Activated CD8-positive, alpha-beta memory T cell treated with anti-CD3 and anti-CD28 coated beads, Interleukin-2, amount 50 U/mL, for 1 hour (primary cell): Measurements from ENCODE around the gene USP54.
"Not testable (repeated sequence)": the region's sequence is repeated elsewhere in the genome, so short reads cannot be mapped to it uniquely, and the experiment has no call there.

Experiments used
- DNase-seq: peaks from one replicate; pipeline ENCODE4 v3.0.0-alpha.2; 2020; ENCODE audit errors: extremely low read depth

Gene USP54

GRCh38 chr10:73590881-73591799 lies at the start of gene USP54:
Gene USP54, minus strand, starts transcription at chr10:73591342. Its CDS starts 15,684 bp downstream, at chr10:73575658.
- DNase-seq, result no peak

- no peak for DNase-seq
Observed at GRCh38 chr10:73639286-73639685, 48.1 kb upstream of the USP54 start.

GRCh38 chr10:73635781-73636180 lies 44.6 kb upstream of the USP54 start:
- DNase-seq, result no peak

GRCh38 chr10:73634421-73634820 lies 43.3 kb upstream of the USP54 start:
- no peak for DNase-seq

GRCh38 chr10:73629165-73629564 lies 38.0 kb upstream of the USP54 start:
- DNase-seq, result no peak

- no peak for DNase-seq
Observed at GRCh38 chr10:73628405-73628804, 37.3 kb upstream of the USP54 start.

GRCh38 chr10:73627300-73627699 lies 36.2 kb upstream of the USP54 start:
- DNase-seq, result no peak

- DNase-seq, result peak; percentile 87
Observed at GRCh38 chr10:73625884-73626752, 35.0 kb upstream of the USP54 start.

- no peak for DNase-seq
Observed at GRCh38 chr10:73625004-73625883, 34.1 kb upstream of the USP54 start.

- no peak for DNase-seq
Observed at GRCh38 chr10:73623056-73623455, 31.9 kb upstream of the USP54 start.

- DNase-seq, result not testable (repeated sequence)
Observed at GRCh38 chr10:73620974-73621373, 29.8 kb upstream of the USP54 start.

- not testable (repeated sequence) for DNase-seq
Observed at GRCh38 chr10:73617143-73617542, 26.0 kb upstream of the USP54 start.

GRCh38 chr10:73614720-73615119 lies 23.6 kb upstream of the USP54 start:
- no peak for DNase-seq

GRCh38 chr10:73609116-73609515 lies 18.0 kb upstream of the USP54 start:
- DNase-seq, result no peak

GRCh38 chr10:73601486-73601921 lies 10.4 kb upstream of the USP54 start:
- DNase-seq, result no peak

- DNase-seq, result no peak
Observed at GRCh38 chr10:73597346-73597745, 6.2 kb upstream of the USP54 start.

GRCh38 chr10:73593812-73594211 lies 2.7 kb upstream of the USP54 start:
- DNase-seq, result no peak

GRCh38 chr10:73593110-73593509 lies 2.0 kb upstream of the USP54 start:
- no peak for DNase-seq

- no peak for DNase-seq
Observed at GRCh38 chr10:73591935-73592699, 975 bp upstream of the USP54 start.

- no peak for DNase-seq
Observed at GRCh38 chr10:73589563-73590126, 1.5 kb downstream of the USP54 start.
